ENCODE data around the gene PPP2R5C. TPM values are rescaled to one million over a fixed set of nuclear protein-coding genes. Genes with fewer than 3 reads are reported as not detected.

PPP2R5C gene
- total RNA-seq, 1 experiment from 2014 or later, result 113 TPM

DNA sequence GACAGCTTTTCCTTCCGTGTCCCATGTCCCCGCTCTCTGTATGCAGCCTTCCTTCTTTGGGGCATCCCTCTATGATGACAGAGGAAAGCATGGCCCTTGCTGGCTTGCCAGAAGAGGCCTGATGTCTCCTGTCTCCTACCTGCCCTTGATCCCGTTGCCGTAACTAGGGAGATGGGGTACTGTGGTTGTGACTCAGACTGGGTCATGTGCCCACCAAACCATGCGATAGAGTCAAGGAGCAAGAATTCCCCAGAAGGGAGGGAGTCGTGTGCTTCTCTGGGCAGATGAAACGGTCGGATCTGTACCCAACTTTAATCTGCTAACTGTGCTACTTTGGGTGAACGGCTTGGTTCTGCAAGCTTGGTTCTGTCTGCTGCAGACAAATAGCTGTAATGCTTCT is 103.8 kb downstream of the PPP2R5C start:
- no peak for DNase-seq (ENCODE audit: low read depth)

DNA sequence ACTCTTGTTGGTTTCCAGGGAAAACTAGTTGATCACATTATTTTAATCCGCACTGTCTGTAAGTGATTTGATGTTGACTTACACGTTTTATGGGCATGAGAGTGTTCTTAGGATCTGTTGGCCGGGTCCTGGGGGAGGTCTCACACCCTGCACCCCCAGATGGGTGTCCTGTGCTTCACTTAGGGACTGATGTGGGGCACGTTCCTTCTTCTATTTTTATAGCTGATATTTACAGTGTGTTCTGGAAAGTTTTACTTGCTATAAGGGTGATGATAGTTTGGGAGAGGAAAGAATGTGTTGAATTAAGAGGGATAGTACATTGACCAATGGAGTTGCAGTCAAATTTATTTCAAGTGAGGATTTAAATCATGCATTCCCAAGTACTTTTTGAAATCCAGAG is 106.3 kb downstream of the PPP2R5C start:
- no peak for DNase-seq (ENCODE audit: low read depth)

DNA sequence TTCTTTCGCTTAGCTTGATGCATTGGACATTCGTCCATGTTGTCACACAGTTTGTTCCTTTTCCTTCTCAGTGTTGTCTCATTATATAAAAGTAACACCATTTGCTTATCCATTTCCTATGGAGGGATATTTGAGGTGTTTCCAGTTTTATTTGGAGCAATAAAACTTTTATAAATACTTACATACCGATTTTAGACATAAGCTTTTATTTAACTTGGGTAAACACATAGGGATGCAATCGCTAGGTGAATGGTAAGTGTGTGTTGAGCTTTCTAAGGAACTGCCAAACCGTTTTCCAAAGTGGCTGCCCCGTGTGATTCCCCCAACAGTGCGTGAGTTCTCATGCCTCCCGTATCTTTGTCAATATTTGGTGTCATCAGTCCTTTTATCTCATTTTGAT is 107.7 kb downstream of the PPP2R5C start:
- DNase-seq (ENCODE audit: low read depth), result no peak

DNA sequence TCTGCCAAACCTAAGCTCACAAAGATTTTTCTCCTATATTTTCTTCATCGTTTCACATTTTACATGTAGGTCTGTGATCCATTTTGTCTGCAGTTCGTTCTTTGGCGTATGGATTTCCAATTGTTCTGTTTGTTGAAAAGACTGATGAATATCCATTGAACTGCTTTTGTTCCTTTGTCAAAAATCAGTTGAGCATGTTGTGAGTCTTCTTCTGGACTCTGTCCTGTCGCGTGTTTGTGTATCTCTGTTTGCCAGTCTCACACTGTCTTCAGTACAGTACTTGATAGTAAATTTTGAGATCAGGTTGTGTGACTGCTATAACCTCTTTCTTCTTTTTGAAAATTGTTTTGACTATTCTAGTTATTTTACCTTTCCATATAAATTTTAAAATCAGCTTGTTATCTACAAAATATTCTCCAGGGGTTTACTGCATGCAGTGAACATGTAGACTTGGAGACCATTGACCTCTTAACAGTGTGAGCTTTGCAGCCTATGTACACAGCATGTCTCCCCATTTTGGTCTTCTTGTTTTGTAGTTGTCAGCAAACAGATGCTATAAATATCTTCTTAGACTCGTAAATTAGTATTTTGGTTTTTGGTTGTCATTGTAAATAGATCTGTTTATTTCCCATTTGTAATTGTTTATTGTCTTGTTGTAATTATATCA is 108.9 kb downstream of the PPP2R5C start:
- DNase-seq (ENCODE audit: low read depth), result no peak

DNA sequence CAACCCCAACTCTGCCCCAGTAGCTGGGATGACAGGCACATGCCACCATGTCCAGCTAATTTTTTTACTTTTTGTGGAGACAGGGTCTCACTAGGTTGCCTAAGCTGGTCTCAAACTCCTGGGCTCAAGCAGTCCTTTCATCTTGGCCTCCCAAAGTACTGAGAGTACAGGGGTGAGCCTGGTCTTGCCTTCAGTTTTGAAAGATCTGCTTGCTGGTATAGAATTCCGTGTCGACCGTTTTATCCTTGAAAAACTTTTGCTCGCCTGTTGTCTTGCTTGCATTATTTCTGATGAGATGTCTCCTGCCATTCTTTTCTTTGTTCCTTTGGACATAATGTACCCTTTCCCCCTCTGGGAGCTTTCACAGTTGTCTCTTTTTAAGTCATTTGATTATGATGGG is 110.8 kb downstream of the PPP2R5C start:
- no peak for DNase-seq (ENCODE audit: low read depth)

DNA sequence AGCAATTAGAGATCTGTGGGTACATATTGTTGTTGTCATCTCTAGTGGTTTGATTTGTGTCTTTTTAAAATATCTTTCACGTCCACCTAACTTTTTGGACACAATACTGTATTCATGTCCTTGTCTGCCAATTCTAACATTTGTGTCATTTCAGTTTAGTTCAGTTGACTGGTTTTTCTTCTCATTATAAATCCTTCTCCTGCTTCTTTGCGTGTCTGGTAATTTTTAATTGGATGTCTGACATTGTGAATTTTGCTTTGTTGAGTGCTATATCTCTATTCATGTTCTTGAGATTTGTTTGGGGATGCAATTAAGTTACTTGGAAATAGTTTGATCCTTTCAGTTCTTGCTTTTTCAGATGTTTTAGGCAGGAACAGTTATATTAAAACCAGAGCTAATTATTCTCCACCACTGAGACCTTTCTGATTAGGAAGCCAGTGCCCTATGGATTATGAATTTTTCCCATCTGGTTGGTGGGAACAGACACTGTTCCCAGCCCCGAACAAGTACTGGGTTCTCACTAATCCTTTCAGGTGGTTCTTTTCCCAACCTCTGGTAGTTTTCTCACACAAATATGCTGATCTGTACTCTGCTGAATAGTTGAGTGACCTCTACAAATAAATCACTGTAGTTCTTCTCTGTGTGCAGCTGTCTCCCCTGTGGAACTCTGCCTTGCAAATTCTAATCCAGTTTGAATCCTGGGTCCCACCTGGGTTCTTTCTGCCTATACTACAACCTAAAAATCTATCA is 111.7 kb downstream of the PPP2R5C start:
- DNase-seq (ENCODE audit: low read depth), result no peak

DNA sequence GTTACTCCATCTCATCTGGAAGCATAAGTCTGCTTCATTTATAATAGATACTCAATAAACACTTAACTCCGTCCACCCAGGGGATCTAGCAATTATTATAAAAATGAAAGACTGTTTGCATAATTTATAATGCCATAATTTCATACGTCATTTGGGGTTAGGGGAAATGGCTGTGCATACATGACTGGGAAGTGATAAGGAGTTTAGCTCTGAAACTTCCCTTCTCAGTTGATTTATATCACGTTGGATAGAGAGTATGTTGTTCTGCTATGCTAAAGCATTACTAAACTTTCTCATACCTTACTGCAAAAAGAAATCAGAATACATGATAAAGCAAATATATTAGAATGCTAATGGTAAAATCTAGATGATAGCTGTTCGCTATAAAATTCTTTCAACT is 112.5 kb downstream of the PPP2R5C start:
- DNase-seq (ENCODE audit: low read depth), result no peak

DNA sequence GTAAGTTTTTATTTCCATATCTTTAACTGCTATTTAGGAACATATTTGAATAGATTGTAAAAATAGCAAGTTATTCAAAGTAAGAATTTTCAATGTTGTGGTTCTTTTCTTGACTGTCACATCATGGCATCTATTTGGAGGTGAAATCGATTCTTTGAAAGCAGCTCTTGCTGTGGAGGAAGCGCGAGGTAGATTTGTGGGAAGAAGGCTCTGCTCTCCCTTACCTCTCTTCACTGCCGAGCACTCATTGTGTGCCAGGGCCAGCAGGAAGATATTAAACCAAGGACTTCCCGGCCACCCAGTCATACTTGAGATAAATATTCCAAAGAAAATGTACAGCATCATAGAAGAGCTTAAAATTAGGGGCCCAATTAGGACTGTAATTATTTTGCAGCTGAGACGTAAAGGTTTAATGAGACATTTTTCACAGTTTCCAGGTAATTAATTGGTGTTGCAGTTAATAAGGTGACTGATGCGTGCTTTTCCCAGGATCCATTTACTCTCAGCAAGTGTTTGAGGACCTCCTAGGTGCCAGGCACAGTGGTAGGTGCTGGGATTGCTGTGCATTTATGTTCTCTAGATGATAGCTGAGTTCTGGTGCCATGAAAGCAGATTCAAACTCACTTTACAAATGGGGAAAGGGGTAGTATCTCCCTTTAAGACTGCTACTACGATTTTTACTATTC is 113.7 kb downstream of the PPP2R5C start:
- no peak for DNase-seq (ENCODE audit: low read depth)

DNA sequence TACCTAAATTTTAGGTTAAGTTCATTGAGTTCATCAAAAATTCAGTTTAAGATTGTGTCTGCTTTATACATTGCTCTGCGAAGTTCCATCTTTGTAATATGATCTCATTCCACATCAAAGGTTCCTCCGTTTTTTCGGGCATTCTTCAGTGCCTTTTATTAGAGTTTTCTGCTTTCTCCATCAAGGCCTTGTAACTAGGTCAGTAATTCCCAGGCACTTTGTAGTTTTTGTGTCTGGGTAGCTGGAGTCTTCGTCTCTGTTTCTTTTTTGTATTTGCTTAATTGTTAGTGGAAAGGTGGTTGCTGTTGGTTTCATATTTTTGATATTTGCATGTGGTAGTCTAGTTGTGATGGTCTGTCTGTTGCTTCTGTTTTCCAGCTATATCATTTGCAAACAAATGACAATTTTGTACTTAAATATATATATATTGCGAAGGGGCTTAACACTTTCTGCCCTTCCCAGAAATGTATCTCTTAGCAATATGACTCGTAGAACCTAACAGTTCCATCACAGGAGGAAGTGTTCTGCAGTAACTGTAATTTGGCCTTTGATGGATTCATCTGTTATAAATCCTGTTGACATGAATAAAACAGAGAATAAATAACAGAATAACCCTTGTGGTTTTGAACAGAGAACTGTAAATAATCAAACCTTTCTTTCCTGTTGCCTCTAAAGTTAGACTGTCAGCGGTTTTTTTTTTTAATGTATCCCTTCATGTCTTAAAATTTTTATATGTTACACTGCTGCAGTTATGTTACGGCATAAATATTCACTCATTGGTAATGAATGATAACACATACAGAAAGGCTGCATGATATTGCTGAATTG is 114.4 kb downstream of the PPP2R5C start:
- no peak for DNase-seq (ENCODE audit: low read depth)

DNA sequence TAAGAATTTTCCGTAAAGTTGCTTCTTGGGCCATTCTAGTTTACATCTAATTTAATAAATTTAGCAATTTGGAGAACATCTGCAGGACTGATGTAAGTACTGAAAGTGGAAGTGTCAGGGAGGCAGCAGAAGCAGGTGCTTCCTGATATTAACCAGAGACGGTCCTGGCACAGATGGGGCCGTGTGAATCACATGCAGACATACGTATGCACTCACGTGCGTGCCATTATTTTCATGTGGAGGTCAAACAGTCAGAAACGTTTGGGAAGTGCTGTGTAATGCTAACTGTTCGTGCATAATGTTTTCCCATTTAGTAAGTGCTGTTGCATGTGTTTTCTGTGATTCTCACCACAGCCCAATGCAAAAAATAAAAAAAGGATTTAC is 115.0 kb downstream of the PPP2R5C start:
- DNase-seq (ENCODE audit: low read depth), result no peak

DNA sequence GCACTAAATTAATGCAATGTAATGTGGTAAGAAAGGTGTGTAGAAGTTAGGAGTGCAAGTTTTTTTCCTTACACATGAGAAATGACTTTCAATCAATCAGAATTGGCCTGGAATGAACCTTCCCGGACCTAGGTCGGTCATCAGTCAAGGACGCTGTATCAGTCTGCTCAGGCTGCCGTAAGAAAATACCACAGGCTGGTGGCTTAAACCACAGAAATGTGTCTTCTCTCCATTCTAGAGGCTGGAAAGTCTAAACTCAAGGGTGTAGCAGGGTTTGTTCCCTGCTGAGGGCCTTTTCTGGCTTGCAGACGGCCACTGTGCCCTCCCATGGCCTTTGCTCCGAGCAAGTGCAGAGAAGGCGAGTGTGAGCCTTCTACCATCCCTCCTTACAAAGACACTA is 116.3 kb downstream of the PPP2R5C start:
- no peak for DNase-seq (ENCODE audit: low read depth)

DNA sequence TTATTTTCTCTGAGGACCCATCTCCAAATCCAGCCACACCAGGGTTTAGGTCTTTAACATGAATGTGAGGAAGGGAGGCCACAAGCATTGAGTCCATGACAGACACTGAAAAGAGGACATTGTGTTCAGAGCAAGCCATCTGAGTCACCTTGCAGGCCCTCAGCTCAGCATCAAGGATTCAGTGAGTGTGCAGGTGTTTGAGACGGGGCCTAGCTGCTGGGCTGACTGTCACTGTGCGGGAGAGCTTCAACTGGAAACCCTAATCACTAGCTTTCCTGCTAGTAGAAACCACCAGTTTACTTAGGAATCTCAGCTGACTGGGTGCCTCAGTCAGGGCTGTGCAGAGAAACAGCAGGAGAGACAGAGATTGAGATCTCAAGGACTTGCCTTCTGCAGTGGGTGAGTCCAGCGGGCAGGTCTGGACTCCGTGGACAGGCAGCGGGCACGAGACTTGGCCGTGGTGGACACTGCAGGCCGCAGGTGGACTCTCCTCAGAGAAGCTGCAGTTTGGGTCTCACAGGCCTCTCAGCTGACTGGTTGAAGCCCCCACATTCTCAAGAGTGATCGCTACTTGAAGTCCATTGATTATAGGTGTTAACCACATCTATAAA is 116.8 kb downstream of the PPP2R5C start:
- DNase-seq (ENCODE audit: low read depth), result no peak

DNA sequence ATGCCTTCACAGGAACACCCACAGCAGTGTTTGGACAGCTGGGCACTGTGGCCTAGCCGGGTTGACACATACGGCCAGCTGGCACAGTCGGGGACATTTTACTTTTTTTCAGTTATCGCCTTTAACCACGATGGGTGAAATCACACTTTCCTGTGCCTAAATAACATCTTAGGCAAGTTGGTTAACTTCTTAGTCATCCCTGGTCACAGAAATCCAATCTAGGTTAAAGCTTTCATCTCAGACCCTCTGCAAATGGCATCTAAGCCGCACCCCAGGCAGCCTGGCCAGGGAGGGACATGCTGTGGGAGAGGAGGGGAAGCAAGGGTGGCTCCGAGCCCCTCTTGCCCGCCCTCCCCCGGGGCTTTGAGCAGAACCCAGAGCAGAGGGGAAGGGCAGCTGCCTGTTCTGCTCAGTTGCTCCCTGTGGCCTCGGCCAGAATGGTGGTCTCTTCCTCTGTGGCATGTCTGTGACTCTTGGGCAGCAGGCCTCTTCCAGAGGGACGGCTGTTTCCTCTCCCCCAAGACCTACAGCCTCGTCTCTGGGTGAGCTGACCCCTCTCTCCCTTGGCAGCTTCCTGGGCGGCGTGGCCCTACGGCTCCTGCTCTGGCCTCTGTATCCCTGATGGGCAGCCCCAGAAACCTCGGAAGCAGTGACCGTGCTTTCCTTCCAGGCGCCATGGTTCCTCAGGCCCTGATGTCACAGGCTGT is 117.5 kb downstream of the PPP2R5C start:
- no peak for DNase-seq (ENCODE audit: low read depth)

DNA sequence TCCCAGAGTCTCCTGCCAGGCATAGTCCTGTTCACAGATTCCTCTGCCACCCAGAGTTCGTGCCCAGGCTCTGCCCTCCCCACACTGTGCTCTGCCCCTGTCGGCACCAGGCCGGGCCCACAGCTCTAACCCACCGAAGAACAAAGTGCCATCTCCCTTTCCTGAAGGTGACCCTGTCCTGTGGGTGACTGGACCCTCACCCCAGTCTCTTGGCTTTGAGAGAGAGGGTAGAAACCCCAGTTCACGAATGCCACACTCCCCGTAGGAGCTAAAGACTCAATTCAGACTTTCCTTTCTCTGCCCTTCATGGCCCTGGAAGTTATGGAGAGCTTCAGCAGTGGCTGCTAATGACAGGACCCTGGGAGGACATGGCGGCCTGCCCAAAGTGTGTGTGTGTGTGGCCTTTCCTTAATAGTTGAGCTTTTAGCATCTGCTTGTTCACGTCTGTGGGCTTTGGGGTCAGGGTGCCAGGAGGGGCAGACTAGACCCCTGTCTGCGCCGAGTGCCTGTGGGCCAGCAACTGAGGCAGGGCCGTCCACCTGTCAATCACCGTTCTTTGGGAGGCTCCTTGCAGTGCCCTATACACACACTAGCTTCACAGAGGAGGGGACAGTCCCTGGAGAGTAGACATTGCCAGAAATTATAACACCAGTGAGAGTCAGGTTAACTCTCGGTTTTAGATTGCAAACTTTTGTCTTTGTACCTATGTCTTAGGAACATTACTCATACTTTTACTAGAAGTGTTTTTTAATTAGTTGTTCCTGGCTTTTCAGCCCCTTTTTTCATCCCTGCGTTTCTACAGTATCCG is 118.2 kb downstream of the PPP2R5C start:
- no peak for DNase-seq (ENCODE audit: low read depth)

DNA sequence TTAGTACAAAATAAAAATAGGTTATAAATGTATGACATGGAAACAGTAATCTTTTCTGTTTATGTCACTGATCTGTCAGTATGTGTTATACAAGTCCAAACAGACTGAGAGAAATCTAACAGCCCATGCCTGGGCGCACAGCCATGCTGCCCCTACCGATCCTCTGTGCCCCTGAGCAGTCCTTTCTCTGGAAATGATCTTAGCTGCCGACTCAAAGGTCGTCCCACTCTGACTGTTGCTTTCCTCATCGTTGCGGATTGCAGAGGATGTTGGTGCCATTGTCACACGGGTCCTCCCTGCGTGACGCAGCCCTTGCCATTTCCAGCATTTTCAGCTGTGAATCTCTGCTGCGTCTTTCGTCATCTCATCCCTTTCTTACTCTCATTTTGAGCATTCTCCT is 119.9 kb downstream of the PPP2R5C start:
- DNase-seq (ENCODE audit: low read depth), result no peak

DNA sequence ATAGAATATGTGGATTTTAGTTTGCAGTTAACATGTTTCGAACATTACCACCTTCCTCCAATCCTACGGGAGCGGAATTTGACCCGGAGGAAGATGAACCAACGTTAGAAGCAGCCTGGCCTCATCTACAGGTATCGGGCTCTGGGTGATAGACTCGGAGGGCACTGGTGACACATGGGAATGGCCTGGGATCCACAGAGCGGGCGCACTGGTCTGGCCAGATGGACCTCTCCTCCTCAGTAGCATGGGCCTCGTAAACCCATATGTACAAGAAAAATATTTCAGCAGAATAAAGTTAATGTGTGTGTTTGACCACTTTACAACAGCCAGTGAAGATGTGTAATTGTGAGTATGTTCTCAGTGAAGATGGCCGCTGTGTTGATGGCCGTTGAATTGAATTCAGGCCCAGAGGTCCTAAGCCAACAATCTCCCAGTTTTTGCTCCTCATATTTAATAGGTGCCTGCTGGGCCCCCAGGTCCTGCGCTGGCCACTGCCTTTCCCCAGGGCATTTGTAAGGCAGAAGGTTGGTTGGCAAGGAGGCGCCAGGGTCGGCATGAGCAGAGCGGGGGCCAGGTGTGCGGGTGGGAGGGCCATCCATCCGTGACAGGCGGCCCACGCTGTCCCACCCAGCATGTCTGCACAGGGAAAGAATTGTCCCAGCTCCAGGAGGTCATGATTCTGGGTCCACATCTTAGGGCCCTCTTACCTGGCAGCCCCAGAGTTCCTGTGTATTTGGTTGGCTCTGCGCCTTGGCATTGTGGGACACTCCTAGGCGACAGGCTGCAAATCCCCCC is 120.8 kb downstream of the PPP2R5C start:
- DNase-seq (ENCODE audit: low read depth), result no peak

DNA sequence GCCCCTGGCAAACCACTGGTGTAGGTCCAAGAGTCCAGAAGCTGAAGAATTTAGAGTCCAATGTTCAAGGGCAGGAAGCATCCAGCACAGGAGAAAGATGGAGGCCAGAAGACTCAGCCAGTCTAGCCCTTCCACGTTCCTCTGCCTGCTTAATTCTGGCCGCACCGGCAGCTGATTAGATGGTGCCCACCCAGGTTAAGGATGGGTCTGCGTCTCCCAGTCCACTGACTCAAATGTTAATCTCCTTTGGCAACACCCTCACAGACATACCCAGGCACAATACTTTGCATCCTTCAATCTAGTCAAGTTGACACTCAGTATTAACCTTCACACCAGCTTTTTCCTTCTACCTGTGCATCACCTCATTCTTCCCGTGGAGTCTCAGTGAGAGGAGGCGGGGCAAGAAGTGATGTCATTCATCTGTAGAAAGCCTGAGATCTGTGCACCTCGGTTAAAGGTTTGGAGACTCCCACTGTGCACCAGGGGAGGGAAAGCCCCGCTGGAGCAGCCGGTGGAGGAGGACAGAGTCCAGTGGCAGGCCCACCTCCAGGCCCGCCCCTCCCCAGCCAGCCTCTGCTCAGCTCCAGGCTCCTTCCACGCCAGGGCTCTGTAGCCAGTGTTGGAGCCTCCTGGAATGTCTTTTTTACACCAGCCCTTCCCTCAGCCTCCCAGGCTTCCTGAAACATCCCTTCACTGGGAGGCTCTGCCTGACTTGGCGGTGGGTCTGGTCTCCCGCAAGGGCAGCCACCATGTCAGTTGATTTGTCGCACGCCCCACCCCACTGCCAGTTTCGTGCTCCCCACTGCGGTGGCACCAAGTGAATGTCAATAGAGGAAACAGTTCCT is 122.8 kb downstream of the PPP2R5C start:
- no peak for DNase-seq (ENCODE audit: low read depth)

DNA sequence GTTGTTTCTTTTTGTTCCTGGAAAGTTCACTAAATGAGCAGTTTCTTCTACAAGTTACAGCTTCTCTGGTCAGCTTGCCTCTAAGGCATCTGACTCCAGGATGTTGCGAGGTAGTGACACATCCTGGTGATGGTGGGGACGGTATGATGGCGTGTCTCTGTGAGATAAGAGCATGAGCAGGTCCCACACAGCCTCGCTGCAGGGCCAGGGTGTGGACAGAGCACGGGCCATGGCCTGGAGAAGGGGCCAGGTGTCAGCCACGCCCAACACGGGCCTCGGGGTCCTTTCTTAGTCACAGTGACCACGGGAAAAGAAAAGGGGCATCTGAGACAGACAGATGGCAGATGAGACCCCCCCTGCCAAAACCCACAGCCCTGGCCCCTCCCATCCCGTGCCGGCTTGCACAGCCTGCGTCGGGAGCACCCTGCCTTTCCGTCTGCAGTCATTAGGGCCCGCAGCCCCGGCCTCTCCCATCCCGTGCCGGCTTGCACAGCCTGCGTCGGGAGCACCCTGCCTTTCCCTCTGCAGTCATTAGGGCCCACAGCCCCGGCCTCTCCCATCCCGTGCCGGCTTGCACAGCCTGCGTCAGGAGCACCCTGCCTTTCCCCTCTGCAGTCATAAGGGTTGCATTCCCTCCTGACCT is 123.5 kb downstream of the PPP2R5C start:
- no peak for DNase-seq (ENCODE audit: low read depth)
